GM23248 (cell line): ENCODE measurements around the gene TMEM121B.

Experiments
- EZH2 ChIP-seq: fragments of 200-600 bp; sonication (generic); IDR thresholded peaks from 2 replicates; pipeline ENCODE4 v1.6.1; 2018; ENCODE audit warnings: antibody characterized with exemption, mild to moderate bottlenecking; ENCODE audit not compliant: insufficient read depth, poor library complexity, severe bottlenecking
- EZH2phosphoT487 ChIP-seq: fragments of 200-600 bp; sonication (generic); IDR thresholded peaks from 2 replicates; pipeline ENCODE4 v1.6.1; 2018; ENCODE audit warnings: antibody characterized with exemption, moderate library complexity, mild to moderate bottlenecking, low read depth; ENCODE audit not compliant: insufficient read depth

DNA sequence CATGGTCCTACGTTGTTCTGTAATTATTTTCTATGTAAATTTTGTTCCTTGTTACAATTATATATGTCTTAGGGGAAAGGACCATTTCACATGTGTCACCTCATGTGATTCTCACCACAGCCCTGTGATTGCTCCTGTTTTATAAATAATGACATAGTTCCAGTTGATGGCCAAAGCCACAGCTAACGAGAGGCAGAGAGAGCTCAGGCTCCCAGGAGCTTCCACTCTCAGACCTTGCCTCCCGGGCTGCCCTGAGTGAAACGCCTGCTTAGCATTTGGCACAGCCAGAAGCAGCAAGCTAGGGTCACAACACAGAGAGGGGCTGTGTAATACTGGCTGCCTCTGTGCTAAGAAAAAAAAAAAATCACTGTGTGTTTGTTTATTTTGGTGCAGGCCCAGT, 5.9 kb downstream of the TMEM121B start:
- TF ChIP-seq EZH2phosphoT487 (no peak), EZH2 (no peak)
